Neural progenitor cell (in vitro differentiated cells): ENCODE data around the gene SH2D4B.
"Not testable (repeated sequence)": the region's sequence is repeated elsewhere in the genome, so short reads cannot be mapped to it uniquely, and the experiment has no call there.

Experiments
- CTCF ChIP-seq: fragments of 200-600 bp; sonication (generic); IDR thresholded peaks from 2 replicates; pipeline ENCODE4 v1.5.1; 2017; ENCODE audit warnings: antibody characterized with exemption, mild to moderate bottlenecking
- EZH2 ChIP-seq: fragments of 200-600 bp; sonication (generic); IDR thresholded peaks from 2 replicates; pipeline ENCODE4 v1.6.1; 2017; ENCODE audit warnings: antibody characterized with exemption, mild to moderate bottlenecking, moderate library complexity
- EZH2phosphoT487 ChIP-seq: fragments of 200-600 bp; sonication (generic); IDR thresholded peaks from 2 replicates; pipeline ENCODE4 v1.6.1; 2017; ENCODE audit warnings: antibody characterized with exemption

DNA sequence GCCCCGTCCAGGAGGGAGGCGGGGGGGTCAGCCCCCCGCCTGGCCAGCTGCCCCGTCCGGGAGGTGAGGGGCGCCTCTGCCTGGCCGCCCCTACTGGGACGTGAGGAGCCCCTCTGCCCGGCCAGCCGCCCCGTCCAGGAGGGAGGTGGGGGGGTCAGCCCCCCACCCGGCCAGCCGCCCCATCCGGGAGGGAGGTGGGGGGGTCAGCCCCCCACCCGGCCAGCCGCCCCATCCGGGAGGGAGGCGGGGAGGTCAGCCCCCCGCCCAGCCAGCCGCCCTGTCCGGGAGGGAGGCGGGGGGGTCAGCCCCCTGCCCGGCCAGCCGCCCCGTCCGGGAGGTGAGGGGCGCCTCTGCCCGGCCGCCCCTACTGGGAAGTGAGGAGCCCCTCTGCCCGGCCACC lies 3.1 kb upstream of the SH2D4B start:
- not testable (repeated sequence) for TF ChIP-seq CTCF, EZH2, EZH2phosphoT487
